ENCODE measurements around the gene EIF5A. TPM values are rescaled to one million over a fixed set of nuclear protein-coding genes. Genes with fewer than 3 reads are reported as not detected.
A peak's percentile ranks its signal among the peaks of the same experiment; 100 is the strongest.

EIF5A gene
- total and polyA plus RNA-seq, 4 donors: 198 to 280 (median 228) TPM

- DNase-seq: no peak
- peak; percentile 4 for ATAC-seq (ENCODE audit: low FRiP score)
- Histone ChIP-seq H3K4me1 (ENCODE audit: control insufficient read depth in 1 of 2, insufficient read depth in 2 of 2, low read length in 2 of 2) (no peaks in the 10 kb centered on the region), H3K27ac (ENCODE audit: low read depth in 1 of 2, low read length in 2 of 2) (no peak overlapping the region), H3K4me3 (ENCODE audit: low read length in 2 of 2) (no peak overlapping the region), H3K36me3 (ENCODE audit: control insufficient read depth in 1 of 2, insufficient read depth in 2 of 2, low read length in 1 of 2) (peaks cover 0 to 1% of the 10 kb centered on the region in 2 donors), H3K9me3 (ENCODE audit: control insufficient read depth, low read length) (no peaks in the 10 kb centered on the region), H3K27me3 (ENCODE audit: control insufficient read depth in 1 of 2, insufficient read depth in 2 of 2, low read length in 1 of 2) (peaks cover 0 to 3% of the 10 kb centered on the region in 2 donors)
- 7 to 10% methylated on average over 26 of the region's 26 CpGs for WGBS, 2 donors
- intact Hi-C loops (cut with DNase I): no loop called here
Measured at GRCh38 chr17:7262935-7263800, 44.3 kb upstream of the EIF5A start.

DNA sequence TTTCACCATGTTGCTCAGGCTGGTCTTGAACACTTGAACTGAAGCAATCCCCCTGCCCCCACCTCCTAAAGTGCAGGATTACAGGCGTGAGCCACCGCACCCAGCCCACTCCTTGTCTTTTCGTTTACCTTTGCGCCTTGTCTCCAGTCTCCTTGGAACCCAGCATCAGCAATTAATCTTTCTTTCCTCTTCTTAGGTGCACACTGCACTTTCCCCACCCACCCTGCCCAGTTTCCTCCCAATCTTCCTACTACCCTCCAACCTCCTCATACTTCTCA lies 43.7 kb upstream of the EIF5A start:
- peaks cover 0 to 3% of the 10 kb centered on the region in 2 donors for H3K27me3 ChIP-seq (ENCODE audit: control insufficient read depth in 1 of 2, insufficient read depth in 2 of 2, low read length in 1 of 2)
- H3K9me3 ChIP-seq (ENCODE audit: control insufficient read depth, low read length): no peaks in the 10 kb centered on the region
- no peak overlapping the region for H3K27ac ChIP-seq (ENCODE audit: low read depth in 1 of 2, low read length in 2 of 2)
- ATAC-seq (ENCODE audit: low FRiP score) (no peak), DNase-seq (no peak)
- intact Hi-C loops (cut with DNase I): no loop called here
- WGBS, 2 donors: 54 to 55% methylated on average over 4 of the region's 4 CpGs
- peaks cover 0 to 1% of the 10 kb centered on the region in 2 donors for H3K36me3 ChIP-seq (ENCODE audit: control insufficient read depth in 1 of 2, insufficient read depth in 2 of 2, low read length in 1 of 2)
- H3K4me3 ChIP-seq (ENCODE audit: low read length in 2 of 2): no peak overlapping the region
- no peaks in the 10 kb centered on the region for H3K4me1 ChIP-seq (ENCODE audit: control insufficient read depth in 1 of 2, insufficient read depth in 2 of 2, low read length in 2 of 2)

DNA sequence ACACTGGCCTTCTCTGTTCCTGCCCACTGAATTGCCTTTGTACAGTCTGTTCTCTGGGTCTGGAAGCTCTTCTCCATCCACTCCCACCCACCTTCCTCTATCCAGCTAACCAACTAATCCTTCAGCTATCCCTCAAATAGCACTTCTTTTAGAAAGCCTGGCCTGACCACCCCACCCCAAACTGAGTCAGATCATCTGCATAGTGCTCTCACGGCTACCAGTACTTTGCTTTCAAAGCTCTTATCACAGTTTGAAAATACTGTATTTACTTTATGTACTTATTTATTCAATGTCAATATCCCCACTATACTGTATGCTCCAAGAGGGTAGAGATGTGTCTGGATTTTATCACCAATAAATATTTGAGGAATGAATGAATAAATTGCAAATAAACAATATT lies 40.6 kb upstream of the EIF5A start:
- 31 to 65% methylated on average over 1 of the region's 1 CpG for WGBS, 2 donors
- DNase-seq: no peak
- Histone ChIP-seq H3K9me3 (ENCODE audit: control insufficient read depth, low read length) (no peaks in the 10 kb centered on the region), H3K27me3 (ENCODE audit: control insufficient read depth in 1 of 2, insufficient read depth in 2 of 2, low read length in 1 of 2) (peaks cover 0 to 3% of the 10 kb centered on the region in 2 donors), H3K36me3 (ENCODE audit: control insufficient read depth in 1 of 2, insufficient read depth in 2 of 2, low read length in 1 of 2) (no peaks in the 10 kb centered on the region), H3K4me3 (ENCODE audit: low read length in 2 of 2) (no peak overlapping the region), H3K27ac (ENCODE audit: low read depth in 1 of 2, low read length in 2 of 2) (no peak overlapping the region), H3K4me1 (ENCODE audit: control insufficient read depth in 1 of 2, insufficient read depth in 2 of 2, low read length in 2 of 2) (no peaks in the 10 kb centered on the region)
- no peak for ATAC-seq (ENCODE audit: low FRiP score)
- intact Hi-C loops (cut with DNase I): no loop called here

GRCh38 chr17:7279448-7279847 lies 28.0 kb upstream of the EIF5A start:
- Histone ChIP-seq H3K27me3 (ENCODE audit: control insufficient read depth in 1 of 2, insufficient read depth in 2 of 2, low read length in 1 of 2) (no peaks in the 10 kb centered on the region), H3K4me3 (ENCODE audit: low read length in 2 of 2) (no peak overlapping the region), H3K36me3 (ENCODE audit: control insufficient read depth in 1 of 2, insufficient read depth in 2 of 2, low read length in 1 of 2) (no peaks in the 10 kb centered on the region), H3K27ac (ENCODE audit: low read depth in 1 of 2, low read length in 2 of 2) (no peak overlapping the region), H3K4me1 (ENCODE audit: control insufficient read depth in 1 of 2, insufficient read depth in 2 of 2, low read length in 2 of 2) (no peaks in the 10 kb centered on the region), H3K9me3 (ENCODE audit: control insufficient read depth, low read length) (no peaks in the 10 kb centered on the region)
- intact Hi-C loops (cut with DNase I): no loop called here
- DNase-seq (no peak), ATAC-seq (ENCODE audit: low FRiP score) (no peak)
- 89 to 90% methylated on average over 8 of the region's 8 CpGs for WGBS, 2 donors

- WGBS, 2 donors: 0 to 1% methylated on average over 29 of the region's 29 CpGs
- Histone ChIP-seq H3K4me3 (ENCODE audit: low read length in 2 of 2) (peak overlapping the region in 1 of 2 donors; percentile 3), H3K27ac (ENCODE audit: low read depth in 1 of 2, low read length in 2 of 2) (peak overlapping the region in 1 of 2 donors; percentile 55), H3K9me3 (ENCODE audit: control insufficient read depth, low read length) (no peaks in the 10 kb centered on the region), H3K27me3 (ENCODE audit: control insufficient read depth in 1 of 2, insufficient read depth in 2 of 2, low read length in 1 of 2) (no peaks in the 10 kb centered on the region), H3K36me3 (ENCODE audit: control insufficient read depth in 1 of 2, insufficient read depth in 2 of 2, low read length in 1 of 2) (no peaks in the 10 kb centered on the region), H3K4me1 (ENCODE audit: control insufficient read depth in 1 of 2, insufficient read depth in 2 of 2, low read length in 2 of 2) (no peaks in the 10 kb centered on the region)
- intact Hi-C loops (cut with DNase I): loop anchor here (1.0 to 5.0 kb wide), 2 partner anchors 16 to 67 kb away; no protein-coding TSS in a partner anchor
- DNase-seq: peak; percentile 86 to 95
- ATAC-seq (ENCODE audit: low FRiP score): peak; percentile 94
Measured at GRCh38 chr17:7280519-7281073, 26.8 kb upstream of the EIF5A start.

DNA sequence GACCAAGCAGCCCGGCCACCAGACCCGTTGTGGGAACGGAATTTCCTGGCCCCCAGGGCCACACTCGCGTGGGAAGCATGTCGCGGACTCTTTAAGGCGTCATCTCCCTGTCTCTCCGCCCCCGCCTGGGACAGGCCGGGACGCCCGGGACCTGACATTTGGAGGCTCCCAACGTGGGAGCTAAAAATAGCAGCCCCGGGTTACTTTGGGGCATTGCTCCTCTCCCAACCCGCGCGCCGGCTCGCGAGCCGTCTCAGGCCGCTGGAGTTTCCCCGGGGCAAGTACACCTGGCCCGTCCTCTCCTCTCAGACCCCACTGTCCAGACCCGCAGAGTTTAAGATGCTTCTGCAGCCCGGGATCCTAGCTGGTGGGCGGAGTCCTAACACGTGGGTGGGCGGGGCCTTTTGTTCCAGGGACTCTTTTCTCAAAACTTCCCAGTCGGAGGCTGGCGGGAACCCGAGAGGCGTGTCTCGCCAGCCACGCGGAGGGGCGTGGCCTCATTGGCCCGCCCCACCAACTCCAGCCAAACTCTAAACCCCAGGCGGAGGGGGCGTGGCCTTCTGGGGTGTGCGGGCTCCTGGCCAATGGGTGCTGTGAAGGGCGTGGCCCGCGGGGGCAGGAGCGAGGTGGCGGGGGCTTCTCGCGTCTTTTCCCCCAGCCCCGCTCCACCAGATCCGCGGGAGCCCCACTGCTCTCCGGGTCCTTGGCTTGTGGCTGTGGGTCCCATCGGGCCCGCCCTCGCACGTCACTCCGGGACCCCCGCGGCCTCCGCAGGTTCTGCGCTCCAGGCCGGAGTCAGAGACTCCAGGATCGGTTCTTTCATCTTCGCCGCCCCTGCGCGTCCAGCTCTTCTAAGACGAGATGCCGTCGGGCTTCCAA lies 26.1 kb upstream of the EIF5A start, which contains the start of gene SLC2A4:
Gene SLC2A4, plus strand, starts transcription at position 645 of the 879 bp plus-strand sequence. Its CDS starts 217 bp downstream, at position 862.
- no peaks in the 10 kb centered on the region for H3K36me3 ChIP-seq (ENCODE audit: control insufficient read depth in 1 of 2, insufficient read depth in 2 of 2, low read length in 1 of 2)
- DNase-seq (peak; percentile 95 to 97), ATAC-seq (ENCODE audit: low FRiP score) (peak; percentile 93)
- peak within 1 kb of the TSS in 1 of 2 donors; percentile 7 for H3K4me3 ChIP-seq (ENCODE audit: low read length in 2 of 2)
- 1% methylated on average over 69 to 71 of the region's 71 CpGs for WGBS, 2 donors
- intact Hi-C loops (cut with DNase I): loop anchor here in 1 of 2 donors (5.0 kb wide), 1 partner anchor 66 kb away; no protein-coding TSS in a partner anchor
- H3K4me1 ChIP-seq (ENCODE audit: control insufficient read depth in 1 of 2, insufficient read depth in 2 of 2, low read length in 2 of 2): no peaks in the 10 kb centered on the region
- H3K9me3 ChIP-seq (ENCODE audit: control insufficient read depth, low read length): no peaks in the 10 kb centered on the region
- H3K27ac ChIP-seq (ENCODE audit: low read depth in 1 of 2, low read length in 2 of 2): peak within 1 kb of the TSS in 1 of 2 donors; percentile 55
- no peaks in the 10 kb centered on the region for H3K27me3 ChIP-seq (ENCODE audit: control insufficient read depth in 1 of 2, insufficient read depth in 2 of 2, low read length in 1 of 2)

DNA sequence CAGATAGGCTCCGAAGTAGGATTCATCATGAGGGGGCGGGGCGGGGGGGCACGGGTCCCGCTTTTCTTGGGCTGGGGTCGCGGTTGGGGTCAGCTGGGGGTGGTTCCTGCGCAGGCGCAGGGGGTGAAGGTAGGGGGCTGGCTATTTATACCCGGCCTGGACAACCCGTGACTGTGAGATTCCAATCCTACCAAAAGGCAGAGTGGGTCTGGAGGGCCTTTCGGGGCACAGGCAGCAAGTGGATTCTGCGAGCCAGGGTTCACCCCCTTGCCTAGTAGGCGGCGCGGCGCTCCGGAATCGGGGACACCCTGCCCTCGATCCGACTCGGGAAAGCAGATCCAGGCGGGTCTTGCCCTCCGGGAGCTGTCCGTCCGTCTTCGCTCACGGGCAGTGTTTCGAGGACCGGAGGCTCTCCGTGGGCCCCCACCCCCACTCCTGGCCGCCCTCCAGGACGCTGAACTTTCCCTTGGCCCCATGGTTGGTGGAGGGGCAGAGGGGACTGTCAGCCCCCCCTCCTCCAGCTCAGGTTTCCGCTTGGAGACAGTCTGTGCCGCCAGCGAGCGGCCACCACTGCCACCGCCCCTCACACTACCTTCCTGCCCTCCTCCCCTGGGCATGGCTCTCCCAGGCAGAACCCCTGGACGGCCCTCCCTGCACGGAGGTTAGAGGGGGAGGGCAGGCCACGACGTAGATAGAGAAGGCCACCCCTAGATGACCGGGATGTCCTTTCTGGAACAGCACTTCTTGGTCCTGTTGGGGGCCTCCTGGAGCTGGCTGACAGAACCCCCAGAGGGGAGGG lies 25.3 kb upstream of the EIF5A start:
- H3K9me3 ChIP-seq (ENCODE audit: control insufficient read depth, low read length): no peaks in the 10 kb centered on the region
- peak overlapping the region in 1 of 2 donors; percentile 7 for H3K4me3 ChIP-seq (ENCODE audit: low read length in 2 of 2)
- peak in 1 of 2 donors; percentile 60 for DNase-seq
- no peaks in the 10 kb centered on the region for H3K36me3 ChIP-seq (ENCODE audit: control insufficient read depth in 1 of 2, insufficient read depth in 2 of 2, low read length in 1 of 2)
- no peaks in the 10 kb centered on the region for H3K4me1 ChIP-seq (ENCODE audit: control insufficient read depth in 1 of 2, insufficient read depth in 2 of 2, low read length in 2 of 2)
- no peak overlapping the region for H3K27ac ChIP-seq (ENCODE audit: low read depth in 1 of 2, low read length in 2 of 2)
- WGBS, 2 donors: 8% methylated on average over 41 to 43 of the region's 43 CpGs
- no peaks in the 10 kb centered on the region for H3K27me3 ChIP-seq (ENCODE audit: control insufficient read depth in 1 of 2, insufficient read depth in 2 of 2, low read length in 1 of 2)
- peak; percentile 31 for ATAC-seq (ENCODE audit: low FRiP score)
- intact Hi-C loops (cut with DNase I): loop anchor here in 1 of 2 donors (5.0 kb wide), 1 partner anchor 65 kb away; no protein-coding TSS in a partner anchor
